HEK293 (cell line): ENCODE results near the gene NUP50.

Source experiments
- CTCF ChIA-PET: fragments of 350-600 bp; formaldehyde crosslinking; extraction: SDS; loops from one replicate; lab custom pipeline; 2021; ENCODE audit warnings: antibody characterized with exemption; lab: Yijun Ruan, JAX
- POLR2A ChIA-PET: fragments of 300-600 bp; formaldehyde crosslinking; extraction: SDS; loops from one replicate; lab custom pipeline; 2020; ENCODE audit warnings: antibody characterized with exemption, inconsistent platforms; lab: Yijun Ruan, JAX
- H3K27ac ChIP-seq: fragments of 200-500 bp; sonication (Bioruptor generic); 2 replicates; pipeline ENCODE4 v1.5.1; 2014; ENCODE audit warnings: low read depth, low read length, control low read depth, inconsistent platforms; ENCODE audit errors: extremely low read depth
- H3K36me3 ChIP-seq, 2 experiments: fragments of 200-500 bp in 1 of 2; sonication (Bioruptor generic) in 1 of 2; 1 replicate in 1 of 2; 2 replicates in 1 of 2; pipeline ENCODE4 v1.5.1; 2014 to 2017; ENCODE audit warnings: inconsistent platforms in 2 of 2, low read length in 2 of 2; ENCODE audit not compliant: control insufficient read depth in 2 of 2, insufficient read depth in 1 of 2
- H3K4me1 ChIP-seq: fragments of 200-500 bp; sonication (Bioruptor generic); 2 replicates; pipeline ENCODE4 v1.5.1; 2014; ENCODE audit warnings: mild to moderate bottlenecking, low read length, inconsistent platforms; ENCODE audit not compliant: control insufficient read depth, insufficient read depth
- H3K4me3 ChIP-seq: 2 replicates; pipeline ENCODE4 v1.5.1; 2011; ENCODE audit warnings: low read depth, mild to moderate bottlenecking, control low read depth, low read length, moderate library complexity
- H3K9me3 ChIP-seq: fragments of 200-500 bp; sonication (Bioruptor generic); 2 replicates; pipeline ENCODE4 v1.5.1; 2014; ENCODE audit warnings: low read depth, low read length, inconsistent platforms; ENCODE audit not compliant: control insufficient read depth, insufficient read depth
- BCL11A ChIP-seq: fragments of 450-650 bp; formaldehyde crosslinking; IDR thresholded peaks from 2 replicates; pipeline ENCODE4 v1.5.1; 2016; ENCODE audit warnings: low read depth, missing biosample characterization, missing genetic modification characterization
- EGR2 ChIP-seq: fragments of 450-650 bp; formaldehyde crosslinking; IDR thresholded peaks from 2 replicates; pipeline ENCODE4 v1.5.1; 2016; ENCODE audit warnings: low read depth, missing biosample characterization, missing genetic modification characterization
- ELK4 ChIP-seq: IDR thresholded peaks from 2 replicates; pipeline ENCODE4 v1.6.1; 2011; ENCODE audit warnings: mild to moderate bottlenecking, low read depth, low read length, borderline replicate concordance
- GLIS1 ChIP-seq: fragments of 450-650 bp; formaldehyde crosslinking; IDR thresholded peaks from 2 replicates; pipeline ENCODE4 v1.5.1; 2016; ENCODE audit warnings: missing biosample characterization, missing genetic modification characterization
- GLIS2 ChIP-seq: fragments of 450-650 bp; formaldehyde crosslinking; IDR thresholded peaks from 2 replicates; pipeline ENCODE4 v1.5.1; 2016; ENCODE audit warnings: missing biosample characterization, missing genetic modification characterization
- HOXD13 ChIP-seq: sonication (generic); formaldehyde crosslinking; IDR thresholded peaks from 2 replicates; pipeline ENCODE4 v1.8.0; 2022; ENCODE audit warnings: missing genetic modification reagents, borderline replicate concordance
- IKZF3 ChIP-seq: fragments of 450-650 bp; IDR thresholded peaks from 2 replicates; pipeline ENCODE4 v1.5.0; 2018; ENCODE audit warnings: missing biosample characterization, mild to moderate bottlenecking, missing genetic modification characterization, moderate library complexity
- PRDM1 ChIP-seq: fragments of 450-650 bp; formaldehyde crosslinking; IDR thresholded peaks from 2 replicates; pipeline ENCODE4; 2016; ENCODE audit warnings: missing biosample characterization, missing genetic modification characterization
- WT1 ChIP-seq: fragments of 450-650 bp; formaldehyde crosslinking; IDR thresholded peaks from 2 replicates; pipeline ENCODE4 v1.5.1; 2016; ENCODE audit warnings: missing biosample characterization, missing genetic modification characterization
- YY1 ChIP-seq: fragments of 450-650 bp; formaldehyde crosslinking; IDR thresholded peaks from 2 replicates; pipeline ENCODE4 v1.5.1; 2018; ENCODE audit warnings: missing biosample characterization, missing genetic modification characterization
- ZBTB10 ChIP-seq: fragments of 450-650 bp; formaldehyde crosslinking; IDR thresholded peaks from 2 replicates; pipeline ENCODE4 v1.5.1; 2016; ENCODE audit warnings: missing biosample characterization, missing genetic modification characterization
- ZBTB20 ChIP-seq: fragments of 450-650 bp; formaldehyde crosslinking; IDR thresholded peaks from 2 replicates; pipeline ENCODE4 v1.5.1; 2016; ENCODE audit warnings: missing biosample characterization, missing genetic modification characterization
- ZFHX2 ChIP-seq: fragments of 450-650 bp; formaldehyde crosslinking; conservative IDR thresholded peaks from 2 replicates; pipeline ENCODE4 v1.5.1; 2016; ENCODE audit warnings: missing biosample characterization, missing genetic modification characterization
- ZIC2 ChIP-seq: fragments of 450-650 bp; formaldehyde crosslinking; IDR thresholded peaks from 2 replicates; pipeline ENCODE4 v1.5.1; 2016; ENCODE audit warnings: missing biosample characterization, missing genetic modification characterization
- ZNF10 ChIP-seq: fragments of 450-650 bp; formaldehyde crosslinking; IDR thresholded peaks from 2 replicates; pipeline ENCODE4 v1.5.1; 2017; ENCODE audit warnings: missing biosample characterization, missing genetic modification characterization
- ZNF155 ChIP-seq: fragments of 450-650 bp; formaldehyde crosslinking; IDR thresholded peaks from 2 replicates; pipeline ENCODE4 v1.5.1; 2016; ENCODE audit warnings: missing biosample characterization, missing genetic modification characterization
- ZNF19 ChIP-seq: fragments of 450-650 bp; formaldehyde crosslinking; IDR thresholded peaks from 2 replicates; pipeline ENCODE4; 2016; ENCODE audit warnings: missing biosample characterization, missing genetic modification characterization, low read depth
- ZNF2 ChIP-seq: fragments of 450-650 bp; formaldehyde crosslinking; IDR thresholded peaks from 2 replicates; pipeline ENCODE4 v1.5.1; 2016; ENCODE audit warnings: missing biosample characterization, missing genetic modification characterization
- ZNF202 ChIP-seq: fragments of 450-650 bp; formaldehyde crosslinking; IDR thresholded peaks from 2 replicates; pipeline ENCODE4 v1.5.1; 2016; ENCODE audit warnings: missing biosample characterization, missing genetic modification characterization, borderline replicate concordance
- ZNF302 ChIP-seq: fragments of 450-650 bp; formaldehyde crosslinking; IDR thresholded peaks from 2 replicates; pipeline ENCODE4 v1.5.1; 2016; ENCODE audit warnings: missing biosample characterization, missing genetic modification characterization, low read depth
- ZNF391 ChIP-seq: fragments of 450-650 bp; formaldehyde crosslinking; IDR thresholded peaks from 2 replicates; pipeline ENCODE4 v1.5.1; 2016; ENCODE audit warnings: low read depth, missing biosample characterization, missing genetic modification characterization, borderline replicate concordance
- ZNF610 ChIP-seq: fragments of 450-650 bp; formaldehyde crosslinking; IDR thresholded peaks from 2 replicates; pipeline ENCODE4 v1.5.1; 2016; ENCODE audit warnings: missing biosample characterization, missing genetic modification characterization, borderline replicate concordance
- ZNF621 ChIP-seq: fragments of 450-650 bp; formaldehyde crosslinking; IDR thresholded peaks from 2 replicates; pipeline ENCODE4 v1.5.1; 2017; ENCODE audit warnings: missing biosample characterization, missing genetic modification characterization
- ZNF837 ChIP-seq: fragments of 450-650 bp; formaldehyde crosslinking; IDR thresholded peaks from 2 replicates; pipeline ENCODE4 v1.5.1; 2016; ENCODE audit warnings: missing biosample characterization, missing genetic modification characterization
- ZSCAN23 ChIP-seq: fragments of 450-650 bp; formaldehyde crosslinking; IDR thresholded peaks from 2 replicates; pipeline ENCODE4 v1.5.1; 2016; ENCODE audit warnings: missing biosample characterization, missing genetic modification characterization
- ZSCAN30 ChIP-seq: fragments of 450-650 bp; IDR thresholded peaks from 2 replicates; pipeline ENCODE4 v1.5.1; 2018; ENCODE audit warnings: missing biosample characterization, mild to moderate bottlenecking, missing genetic modification characterization, moderate library complexity
- TF ChIP-seq, protein P1 (sequence below): fragments of 450-650 bp; formaldehyde crosslinking; IDR thresholded peaks from 2 replicates; pipeline ENCODE4 v1.5.1; 2016; ENCODE audit warnings: missing biosample characterization, missing genetic modification characterization
- TF ChIP-seq, protein P2 (sequence below): fragments of 450-650 bp; formaldehyde crosslinking; IDR thresholded peaks from 2 replicates; pipeline ENCODE4 v1.5.1; 2017; ENCODE audit warnings: missing biosample characterization, missing genetic modification characterization
- TF ChIP-seq, protein P3 (sequence below): sonication (generic); formaldehyde crosslinking; IDR thresholded peaks from 2 replicates; pipeline ENCODE4 v1.8.1; 2022; ENCODE audit warnings: mild to moderate bottlenecking, moderate library complexity, missing genetic modification reagents

NUP50 gene

GRCh38 chr22:45212306-45212709 lies 48.6 kb downstream of the NUP50 start:
- Histone ChIP-seq H3K4me3 (no peak overlapping the region), H3K9me3 (no peaks in the 10 kb centered on the region), H3K4me1 (no peaks in the 10 kb centered on the region), H3K27ac (no peak overlapping the region), H3K36me3 (peaks cover 0 to 35% of the 10 kb centered on the region in 2 experiments; a peak in 2 of 3 replicates)
- ChIA-PET CTCF (no interaction called here), POLR2A (no interaction called here)
- no peak for TF ChIP-seq ZNF19 (tag by site-specific recombination)
- TF ChIP-seq, protein P1, sequence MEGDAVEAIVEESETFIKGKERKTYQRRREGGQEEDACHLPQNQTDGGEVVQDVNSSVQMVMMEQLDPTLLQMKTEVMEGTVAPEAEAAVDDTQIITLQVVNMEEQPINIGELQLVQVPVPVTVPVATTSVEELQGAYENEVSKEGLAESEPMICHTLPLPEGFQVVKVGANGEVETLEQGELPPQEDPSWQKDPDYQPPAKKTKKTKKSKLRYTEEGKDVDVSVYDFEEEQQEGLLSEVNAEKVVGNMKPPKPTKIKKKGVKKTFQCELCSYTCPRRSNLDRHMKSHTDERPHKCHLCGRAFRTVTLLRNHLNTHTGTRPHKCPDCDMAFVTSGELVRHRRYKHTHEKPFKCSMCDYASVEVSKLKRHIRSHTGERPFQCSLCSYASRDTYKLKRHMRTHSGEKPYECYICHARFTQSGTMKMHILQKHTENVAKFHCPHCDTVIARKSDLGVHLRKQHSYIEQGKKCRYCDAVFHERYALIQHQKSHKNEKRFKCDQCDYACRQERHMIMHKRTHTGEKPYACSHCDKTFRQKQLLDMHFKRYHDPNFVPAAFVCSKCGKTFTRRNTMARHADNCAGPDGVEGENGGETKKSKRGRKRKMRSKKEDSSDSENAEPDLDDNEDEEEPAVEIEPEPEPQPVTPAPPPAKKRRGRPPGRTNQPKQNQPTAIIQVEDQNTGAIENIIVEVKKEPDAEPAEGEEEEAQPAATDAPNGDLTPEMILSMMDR (tag by site-specific recombination), result no peak
- TF ChIP-seq GLIS1, result peak; percentile 54
- no peak for TF ChIP-seq ELK4
- TF ChIP-seq, protein P2, sequence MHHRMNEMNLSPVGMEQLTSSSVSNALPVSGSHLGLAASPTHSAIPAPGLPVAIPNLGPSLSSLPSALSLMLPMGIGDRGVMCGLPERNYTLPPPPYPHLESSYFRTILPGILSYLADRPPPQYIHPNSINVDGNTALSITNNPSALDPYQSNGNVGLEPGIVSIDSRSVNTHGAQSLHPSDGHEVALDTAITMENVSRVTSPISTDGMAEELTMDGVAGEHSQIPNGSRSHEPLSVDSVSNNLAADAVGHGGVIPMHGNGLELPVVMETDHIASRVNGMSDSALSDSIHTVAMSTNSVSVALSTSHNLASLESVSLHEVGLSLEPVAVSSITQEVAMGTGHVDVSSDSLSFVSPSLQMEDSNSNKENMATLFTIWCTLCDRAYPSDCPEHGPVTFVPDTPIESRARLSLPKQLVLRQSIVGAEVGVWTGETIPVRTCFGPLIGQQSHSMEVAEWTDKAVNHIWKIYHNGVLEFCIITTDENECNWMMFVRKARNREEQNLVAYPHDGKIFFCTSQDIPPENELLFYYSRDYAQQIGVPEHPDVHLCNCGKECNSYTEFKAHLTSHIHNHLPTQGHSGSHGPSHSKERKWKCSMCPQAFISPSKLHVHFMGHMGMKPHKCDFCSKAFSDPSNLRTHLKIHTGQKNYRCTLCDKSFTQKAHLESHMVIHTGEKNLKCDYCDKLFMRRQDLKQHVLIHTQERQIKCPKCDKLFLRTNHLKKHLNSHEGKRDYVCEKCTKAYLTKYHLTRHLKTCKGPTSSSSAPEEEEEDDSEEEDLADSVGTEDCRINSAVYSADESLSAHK (tag by site-specific recombination), result no peak
- TF ChIP-seq GLIS2 (tag by site-specific recombination), result peak; percentile 67
- peak; percentile 54 for TF ChIP-seq EGR2 (tag by site-specific recombination)
- TF ChIP-seq YY1 (tag by site-specific recombination), result no peak
- no peak for TF ChIP-seq ZNF202 (tag by site-specific recombination)
- no peak for TF ChIP-seq ZBTB20 (tag by site-specific recombination)
- TF ChIP-seq ZNF621 (tag by site-specific recombination), result no peak
- TF ChIP-seq ZNF155, result no peak
- no peak for TF ChIP-seq ZNF837 (tag by site-specific recombination)
- TF ChIP-seq, protein P3, sequence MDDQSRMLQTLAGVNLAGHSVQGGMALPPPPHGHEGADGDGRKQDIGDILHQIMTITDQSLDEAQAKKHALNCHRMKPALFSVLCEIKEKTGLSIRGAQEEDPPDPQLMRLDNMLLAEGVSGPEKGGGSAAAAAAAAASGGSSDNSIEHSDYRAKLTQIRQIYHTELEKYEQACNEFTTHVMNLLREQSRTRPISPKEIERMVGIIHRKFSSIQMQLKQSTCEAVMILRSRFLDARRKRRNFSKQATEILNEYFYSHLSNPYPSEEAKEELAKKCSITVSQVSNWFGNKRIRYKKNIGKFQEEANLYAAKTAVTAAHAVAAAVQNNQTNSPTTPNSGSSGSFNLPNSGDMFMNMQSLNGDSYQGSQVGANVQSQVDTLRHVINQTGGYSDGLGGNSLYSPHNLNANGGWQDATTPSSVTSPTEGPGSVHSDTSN (CRISPR knock-in tag), result no peak
- TF ChIP-seq WT1 (tag by site-specific recombination), result no peak
- no peak for TF ChIP-seq HOXD13 (CRISPR knock-in tag)
- TF ChIP-seq ZNF610 (tag by site-specific recombination), result no peak
- TF ChIP-seq ZNF10 (tag by site-specific recombination), result no peak
- no peak for TF ChIP-seq ZSCAN23
- TF ChIP-seq ZFHX2 (tag by site-specific recombination), result 0 out of 2 replicates have a peak, but pooled peaks have one; percentile 7
- TF ChIP-seq ZNF2, result no peak
- no peak for TF ChIP-seq BCL11A (tag by site-specific recombination)
- TF ChIP-seq ZSCAN30, result no peak
- no peak for TF ChIP-seq ZBTB10 (tag by site-specific recombination)
- TF ChIP-seq ZNF302 (tag by site-specific recombination), result no peak
- TF ChIP-seq ZIC2 (tag by site-specific recombination), result peak; percentile 75
- TF ChIP-seq IKZF3 (tag by site-specific recombination), result peak; percentile 46; the same call in 1 of the 2 replicates
- TF ChIP-seq ZNF391 (tag by site-specific recombination), result no peak
- TF ChIP-seq PRDM1 (tag by site-specific recombination), result no peak
